ENCODE measurements around the gene URGCP. TPM values are rescaled to one million over a fixed set of nuclear protein-coding genes. Genes with fewer than 3 reads are reported as not detected.
A peak's percentile ranks its signal among the peaks of the same experiment; 100 is the strongest.

The URGCP gene
- total RNA-seq, 1 donor: 38.9 TPM

DNA sequence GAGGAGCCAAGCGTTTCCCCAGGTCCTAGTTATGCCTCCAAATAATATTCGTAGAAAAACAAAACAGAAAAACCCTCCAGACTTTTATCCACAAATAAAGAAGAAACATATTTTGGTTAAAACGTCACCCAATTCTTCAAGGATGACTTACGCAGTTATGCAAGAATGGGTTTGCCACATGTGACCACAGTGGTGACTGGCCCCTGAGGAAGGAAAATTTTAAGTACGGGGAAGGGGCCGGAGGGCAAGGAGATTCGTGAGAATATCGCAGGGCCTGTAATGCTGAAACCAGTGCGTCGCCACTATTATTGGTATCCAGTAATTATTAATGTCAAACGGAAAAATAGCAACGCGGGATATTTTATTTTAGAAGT lies 36.5 kb downstream of the URGCP start:
- peak overlapping the region; percentile 65 for H3K4me3 ChIP-seq (ENCODE audit: low read depth, low read length)
- TF ChIP-seq CTCF (IDR thresholded peaks at IDR 0.05; ENCODE audit: insufficient read depth, low read depth, low read length): no peak
- DNase-seq (ENCODE audit: low read depth): peak; percentile 96

DNA sequence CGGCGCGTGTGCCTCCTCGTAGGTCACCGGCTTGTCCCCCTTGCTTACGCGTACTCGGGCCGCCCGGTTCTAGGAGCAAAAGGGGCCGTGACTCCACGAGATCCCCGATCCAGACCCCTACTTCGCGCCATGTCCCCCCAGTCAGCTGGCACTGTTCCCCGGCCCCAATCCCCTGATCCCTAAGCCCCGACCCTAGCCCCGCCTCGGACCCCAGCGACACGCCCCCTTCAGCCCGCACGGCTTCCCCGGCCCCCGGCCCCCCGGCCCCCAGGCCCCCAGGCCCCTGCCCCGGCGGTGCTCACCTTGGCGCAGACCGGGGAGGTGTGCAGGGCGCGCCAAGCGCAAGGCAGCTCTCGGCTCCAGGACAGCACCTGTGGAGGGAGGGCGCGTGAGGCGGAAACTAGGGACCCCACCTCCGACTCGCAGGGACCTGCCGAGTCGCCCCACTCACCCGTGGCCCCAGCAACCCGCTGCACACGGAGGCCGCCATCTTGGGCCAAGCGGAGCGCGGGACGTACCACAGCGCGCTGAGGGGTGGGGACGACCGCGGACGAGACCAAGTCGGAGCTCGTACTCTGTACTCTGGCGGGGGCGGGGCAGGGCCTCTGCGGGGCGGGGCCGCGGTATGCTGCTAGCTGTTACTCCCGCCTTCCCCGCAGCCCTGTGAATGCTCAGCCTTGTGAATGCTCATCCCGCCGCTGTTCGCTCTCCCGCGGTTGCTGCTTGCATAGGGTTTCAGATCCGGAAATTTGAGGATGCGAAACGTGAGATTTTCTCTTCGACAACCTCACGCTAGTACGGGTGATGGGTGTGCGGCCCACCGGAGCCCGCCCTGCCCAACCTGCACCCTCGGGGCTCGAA lies 37.2 kb downstream of the URGCP start, which contains the start of gene MRPS24:
TSS of gene MRPS24 (minus strand) at position 512 of the 861 bp plus-strand sequence. CDS start at position 490, 22 bp downstream.
- no peak for TF ChIP-seq CTCF (IDR thresholded peaks at IDR 0.05; ENCODE audit: insufficient read depth, low read depth, low read length)
- DNase-seq (ENCODE audit: low read depth): peak; percentile 96
- H3K4me3 ChIP-seq (ENCODE audit: low read depth, low read length): peak within 1 kb of the TSS; percentile 65

- peak overlapping the region; percentile 65 for H3K4me3 ChIP-seq (ENCODE audit: low read depth, low read length)
- peak; percentile 7 for DNase-seq (ENCODE audit: low read depth)
- TF ChIP-seq CTCF (IDR thresholded peaks at IDR 0.05; ENCODE audit: insufficient read depth, low read depth, low read length): no peak
These were observed 37.8 kb downstream of the URGCP start for GRCh38 chr7:43868681-43869005.

DNA sequence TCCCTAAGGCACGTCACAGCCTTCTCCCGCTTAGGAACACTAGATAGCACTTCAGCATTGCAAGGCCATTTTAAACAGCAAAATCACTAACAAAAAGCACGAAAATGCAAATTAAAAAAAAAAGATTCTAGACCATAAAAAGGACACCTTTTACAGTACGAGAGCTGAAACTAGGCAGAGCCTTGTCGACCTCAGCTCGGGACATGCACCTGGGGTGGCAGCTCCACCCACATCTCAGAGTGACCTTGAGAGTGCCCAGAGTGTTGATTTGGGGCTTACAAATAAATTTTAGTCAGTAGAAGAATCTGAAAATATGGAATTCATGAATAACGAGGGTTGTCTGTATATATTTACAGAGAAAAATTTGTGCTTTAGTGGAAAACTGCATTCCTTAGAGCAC lies 38.2 kb downstream of the URGCP start:
- no peak for DNase-seq (ENCODE audit: low read depth)
- TF ChIP-seq CTCF (IDR thresholded peaks at IDR 0.05; ENCODE audit: insufficient read depth, low read depth, low read length): no peak
- peak overlapping the region; percentile 65 for H3K4me3 ChIP-seq (ENCODE audit: low read depth, low read length)

GRCh38 chr7:43865277-43865676 lies 41.1 kb downstream of the URGCP start:
- DNase-seq (ENCODE audit: low read depth): no peak
- no peak overlapping the region for H3K4me3 ChIP-seq (ENCODE audit: low read depth, low read length)
- no peak for TF ChIP-seq CTCF (IDR thresholded peaks at IDR 0.05; ENCODE audit: insufficient read depth, low read depth, low read length)

GRCh38 chr7:43864126-43864525 lies 42.3 kb downstream of the URGCP start:
- no peak for TF ChIP-seq CTCF (IDR thresholded peaks at IDR 0.05; ENCODE audit: insufficient read depth, low read depth, low read length)
- H3K4me3 ChIP-seq (ENCODE audit: low read depth, low read length): no peak overlapping the region
- DNase-seq (ENCODE audit: low read depth): no peak
